ENCODE data around the gene CACNA1F. TPM values are rescaled to one million over a fixed set of nuclear protein-coding genes. Genes with fewer than 3 reads are reported as not detected.
A peak's percentile ranks its signal among the peaks of the same experiment; 100 is the strongest.

Gene CACNA1F
- total RNA-seq, 1 experiment from 2014 or later: 0.05 TPM

DNA sequence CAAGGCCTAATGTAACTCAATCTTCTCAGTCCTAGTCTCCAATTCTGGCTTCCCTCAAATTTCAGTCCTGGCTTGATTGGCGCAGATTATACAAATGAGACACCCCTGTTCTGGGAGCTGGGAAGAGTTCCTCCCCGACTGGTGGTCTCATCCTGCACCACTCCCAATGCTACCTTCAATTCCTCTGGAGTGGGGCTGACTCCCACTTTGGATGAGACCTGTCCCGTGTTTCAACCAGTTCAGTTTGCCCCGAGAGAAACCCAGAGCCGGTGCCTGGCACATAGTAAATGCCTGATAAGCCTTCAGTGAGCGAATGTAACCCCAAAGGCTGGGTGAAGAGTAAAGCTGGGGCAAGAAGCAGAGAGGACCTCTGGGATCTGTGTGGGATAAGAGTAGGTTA, 29.1 kb downstream of the CACNA1F start:
- H3K9me3 Mint-ChIP-seq (ENCODE audit: unreplicated experiment): no peaks in the 10 kb centered on the region
- CTCF ChIA-PET: no interaction called here
- BruUV-seq (replicated peaks): no TSS peak

DNA sequence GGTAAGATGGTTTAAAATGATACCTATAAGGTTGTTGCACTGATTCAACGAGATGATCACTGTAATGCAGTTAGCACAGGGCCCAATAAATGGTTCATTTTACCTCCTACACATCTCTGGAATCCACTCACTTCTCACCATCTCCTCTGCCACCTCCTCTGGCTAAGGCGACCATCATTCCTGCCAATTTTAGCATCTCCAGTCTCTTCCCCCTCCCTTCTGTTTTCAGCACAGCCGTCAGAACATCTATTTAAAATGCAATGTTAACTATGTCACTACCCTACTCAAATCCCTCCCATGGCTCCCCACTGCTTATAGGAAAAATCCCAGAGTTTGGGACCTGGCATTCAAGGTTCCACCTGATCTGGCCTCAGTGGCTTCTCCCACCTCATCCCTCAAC, 29.6 kb downstream of the CACNA1F start:
- TF ChIP-seq, protein P1, sequence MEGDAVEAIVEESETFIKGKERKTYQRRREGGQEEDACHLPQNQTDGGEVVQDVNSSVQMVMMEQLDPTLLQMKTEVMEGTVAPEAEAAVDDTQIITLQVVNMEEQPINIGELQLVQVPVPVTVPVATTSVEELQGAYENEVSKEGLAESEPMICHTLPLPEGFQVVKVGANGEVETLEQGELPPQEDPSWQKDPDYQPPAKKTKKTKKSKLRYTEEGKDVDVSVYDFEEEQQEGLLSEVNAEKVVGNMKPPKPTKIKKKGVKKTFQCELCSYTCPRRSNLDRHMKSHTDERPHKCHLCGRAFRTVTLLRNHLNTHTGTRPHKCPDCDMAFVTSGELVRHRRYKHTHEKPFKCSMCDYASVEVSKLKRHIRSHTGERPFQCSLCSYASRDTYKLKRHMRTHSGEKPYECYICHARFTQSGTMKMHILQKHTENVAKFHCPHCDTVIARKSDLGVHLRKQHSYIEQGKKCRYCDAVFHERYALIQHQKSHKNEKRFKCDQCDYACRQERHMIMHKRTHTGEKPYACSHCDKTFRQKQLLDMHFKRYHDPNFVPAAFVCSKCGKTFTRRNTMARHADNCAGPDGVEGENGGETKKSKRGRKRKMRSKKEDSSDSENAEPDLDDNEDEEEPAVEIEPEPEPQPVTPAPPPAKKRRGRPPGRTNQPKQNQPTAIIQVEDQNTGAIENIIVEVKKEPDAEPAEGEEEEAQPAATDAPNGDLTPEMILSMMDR (IDR thresholded peaks at IDR 0.05; ENCODE audit: insufficient read depth in 1 of 2, low read depth in 1 of 2, low read length in 1 of 2, severe bottlenecking in 1 of 2, unreplicated experiment in 1 of 2): no peak
- no peak overlapping the region for H3K27ac Mint-ChIP-seq (ENCODE audit: unreplicated experiment)
- POLR2A ChIA-PET: no interaction called here
- Histone ChIP-seq H3K4me1 (peaks cover 13% of the 10 kb centered on the region; the same call in 1 of the 2 replicates), H3K9me3 (no peaks in the 10 kb centered on the region), H3K36me3 (ENCODE audit: control insufficient read depth, insufficient read depth, low read length) (no peaks in the 10 kb centered on the region), H3K4me3 (ENCODE audit: low read depth, low read length) (no peak overlapping the region), H3K27me3 (replicated peaks; ENCODE audit: control insufficient read depth, insufficient read depth, low read length) (no peaks in the 10 kb centered on the region)
- H3K4me1 Mint-ChIP-seq (ENCODE audit: low read depth, unreplicated experiment): peaks cover 2% of the 10 kb centered on the region
- BruUV-seq (replicated peaks): no TSS peak
- DNase-seq: no peak
- no peaks in the 10 kb centered on the region for H3K27me3 Mint-ChIP-seq (ENCODE audit: insufficient read depth, unreplicated experiment)
- H3K9me3 Mint-ChIP-seq (ENCODE audit: unreplicated experiment): no peaks in the 10 kb centered on the region
- peaks cover 7% of the 10 kb centered on the region for H3K36me3 Mint-ChIP-seq (ENCODE audit: insufficient read depth, unreplicated experiment)
- CTCF ChIA-PET: no interaction called here
- H3K4me3 Mint-ChIP-seq (ENCODE audit: unreplicated experiment): no peak overlapping the region
- intact Hi-C loops (cut with micrococcal nuclease; ENCODE audit: unreplicated experiment): no loop called here

More for the DNA sequence above, 29.1 kb downstream of the CACNA1F start:
- TF ChIP-seq, protein P1 (IDR thresholded peaks at IDR 0.05; ENCODE audit: insufficient read depth in 1 of 2, low read depth in 1 of 2, low read length in 1 of 2, severe bottlenecking in 1 of 2, unreplicated experiment in 1 of 2): no peak
- H3K9me3 ChIP-seq: no peaks in the 10 kb centered on the region
- H3K4me1 ChIP-seq: peaks cover 13% of the 10 kb centered on the region; the same call in 1 of the 2 replicates
- H3K4me1 Mint-ChIP-seq (ENCODE audit: low read depth, unreplicated experiment): no peaks in the 10 kb centered on the region
- no peak overlapping the region for H3K4me3 Mint-ChIP-seq (ENCODE audit: unreplicated experiment)
- no peak overlapping the region for H3K4me3 ChIP-seq (ENCODE audit: low read depth, low read length)
- no peaks in the 10 kb centered on the region for H3K27me3 Mint-ChIP-seq (ENCODE audit: insufficient read depth, unreplicated experiment)
- intact Hi-C loops (cut with micrococcal nuclease; ENCODE audit: unreplicated experiment): no loop called here
- H3K27me3 ChIP-seq (replicated peaks; ENCODE audit: control insufficient read depth, insufficient read depth, low read length): no peaks in the 10 kb centered on the region
- DNase-seq: no peak
- no peak overlapping the region for H3K27ac Mint-ChIP-seq (ENCODE audit: unreplicated experiment)
- H3K36me3 Mint-ChIP-seq (ENCODE audit: insufficient read depth, unreplicated experiment): peaks cover 7% of the 10 kb centered on the region
- POLR2A ChIA-PET: no interaction called here
- H3K36me3 ChIP-seq (ENCODE audit: control insufficient read depth, insufficient read depth, low read length): no peaks in the 10 kb centered on the region

DNA sequence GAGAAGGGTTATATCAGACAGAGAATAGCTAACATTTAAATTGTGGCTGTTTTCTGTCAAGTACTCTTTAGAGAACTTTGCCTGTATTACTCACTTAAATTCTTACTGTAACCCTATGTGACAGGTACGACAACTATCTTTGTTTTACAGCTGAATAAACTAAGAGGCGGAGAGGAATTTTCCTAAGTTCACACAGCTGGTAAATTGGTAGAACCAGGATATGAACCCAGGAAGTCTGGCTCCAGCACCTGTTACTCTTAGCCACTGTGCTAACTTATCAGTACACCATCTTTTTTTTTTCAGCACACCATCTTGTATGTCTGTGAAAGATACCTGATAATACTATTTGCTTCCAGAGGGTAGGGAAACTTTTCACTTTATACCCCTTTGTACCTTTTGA, 31.1 kb downstream of the CACNA1F start:
- intact Hi-C loops (cut with micrococcal nuclease; ENCODE audit: unreplicated experiment): no loop called here
- H3K36me3 Mint-ChIP-seq (ENCODE audit: insufficient read depth, unreplicated experiment): peaks cover 14% of the 10 kb centered on the region
- Histone ChIP-seq H3K4me3 (ENCODE audit: low read depth, low read length) (no peak overlapping the region), H3K27me3 (replicated peaks; ENCODE audit: control insufficient read depth, insufficient read depth, low read length) (no peaks in the 10 kb centered on the region), H3K4me1 (peaks cover 13% of the 10 kb centered on the region; the same call in 1 of the 2 replicates), H3K9me3 (no peaks in the 10 kb centered on the region), H3K36me3 (ENCODE audit: control insufficient read depth, insufficient read depth, low read length) (no peaks in the 10 kb centered on the region)
- DNase-seq: peak; percentile 50 to 51
- peak overlapping the region; percentile 73 for H3K27ac Mint-ChIP-seq (ENCODE audit: unreplicated experiment)
- no peaks in the 10 kb centered on the region for H3K27me3 Mint-ChIP-seq (ENCODE audit: insufficient read depth, unreplicated experiment)
- TF ChIP-seq, protein P1 (IDR thresholded peaks at IDR 0.05; ENCODE audit: insufficient read depth in 1 of 2, low read depth in 1 of 2, low read length in 1 of 2, severe bottlenecking in 1 of 2, unreplicated experiment in 1 of 2): no peak
- no peaks in the 10 kb centered on the region for H3K9me3 Mint-ChIP-seq (ENCODE audit: unreplicated experiment)
- ChIA-PET POLR2A (interaction anchor here (0.9 to 1.4 kb wide), 3 partner anchors 10 to 66 kb away, joined by 3 to 9 read pairs (median 3); no protein-coding TSS in a partner anchor), CTCF (interaction anchor here (1.0 kb wide), 1 partner anchor 9 kb away, joined by 3 read pairs; no protein-coding TSS in a partner anchor)
- no TSS peak for BruUV-seq (replicated peaks)
- no peak overlapping the region for H3K4me3 Mint-ChIP-seq (ENCODE audit: unreplicated experiment)
- H3K4me1 Mint-ChIP-seq (ENCODE audit: low read depth, unreplicated experiment): peaks cover 12% of the 10 kb centered on the region
